NCI-H2196 (cell line): ENCODE measurements around the gene SPG7.
A peak's percentile ranks its signal among the peaks of the same experiment; 100 is the strongest.

ENCODE experiments used
- DNase-seq: peaks from one replicate; lab custom pipeline; 2025; ENCODE audit not compliant: unreplicated experiment; lab: John Stamatoyannopoulos, UW

Gene SPG7

GRCh38 chr16:89595330-89596060 lies 87.3 kb downstream of the SPG7 start:
- DNase-seq, result no peak

GRCh38 chr16:89596061-89596689 lies 88.0 kb downstream of the SPG7 start:
- no peak for DNase-seq

- DNase-seq, result no peak
These were observed 88.9 kb downstream of the SPG7 start for GRCh38 chr16:89596957-89597649.

- DNase-seq, result peak; percentile 33
These were observed 90.0 kb downstream of the SPG7 start for GRCh38 chr16:89598199-89598598.

- peak; percentile 57 for DNase-seq
These were observed 91.3 kb downstream of the SPG7 start for GRCh38 chr16:89599451-89599858.

GRCh38 chr16:89599902-89600301 lies 91.7 kb downstream of the SPG7 start:
- no peak for DNase-seq

- no peak for DNase-seq
These were observed 92.2 kb downstream of the SPG7 start for GRCh38 chr16:89600427-89600826.

- no peak for DNase-seq
These were observed 92.8 kb downstream of the SPG7 start for GRCh38 chr16:89600956-89601355.

GRCh38 chr16:89601906-89602272 lies 93.7 kb downstream of the SPG7 start:
- no peak for DNase-seq

GRCh38 chr16:89602273-89602951 lies 94.2 kb downstream of the SPG7 start:
- no peak for DNase-seq

- no peak for DNase-seq
These were observed 94.9 kb downstream of the SPG7 start for GRCh38 chr16:89602952-89603590.

- DNase-seq, result no peak
These were observed 96.6 kb downstream of the SPG7 start for GRCh38 chr16:89604764-89605163.

- no peak for DNase-seq
These were observed 97.2 kb downstream of the SPG7 start for GRCh38 chr16:89605186-89605970.

GRCh38 chr16:89606006-89606405 lies 97.8 kb downstream of the SPG7 start:
- DNase-seq, result peak; percentile 85
